ENCODE results near the gene FAM89B.

The FAM89B gene

DNA sequence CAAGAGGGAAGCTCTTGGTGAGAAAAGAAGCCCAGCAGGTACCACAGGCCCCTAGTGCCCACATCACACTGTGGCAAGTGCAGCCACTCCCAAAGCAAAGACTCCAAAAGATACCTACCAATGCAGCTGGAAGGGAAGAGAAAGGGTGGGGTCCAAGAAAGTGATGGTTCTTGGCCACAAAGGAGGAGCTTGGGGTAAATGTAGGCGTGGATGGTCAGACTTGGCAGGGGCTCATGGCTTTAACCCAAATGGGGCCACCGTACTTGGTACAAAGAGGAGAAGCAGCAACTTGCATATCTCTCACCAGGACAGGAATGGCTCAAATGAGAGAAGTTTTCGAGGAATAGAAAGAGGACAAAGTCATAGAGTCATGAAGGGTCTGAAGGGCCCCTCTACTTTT, 36.9 kb downstream of the FAM89B start:
- no peak for DNase-seq (ENCODE audit: insufficient read length, low spot score)
- FAIRE-seq, result no peak

DNA sequence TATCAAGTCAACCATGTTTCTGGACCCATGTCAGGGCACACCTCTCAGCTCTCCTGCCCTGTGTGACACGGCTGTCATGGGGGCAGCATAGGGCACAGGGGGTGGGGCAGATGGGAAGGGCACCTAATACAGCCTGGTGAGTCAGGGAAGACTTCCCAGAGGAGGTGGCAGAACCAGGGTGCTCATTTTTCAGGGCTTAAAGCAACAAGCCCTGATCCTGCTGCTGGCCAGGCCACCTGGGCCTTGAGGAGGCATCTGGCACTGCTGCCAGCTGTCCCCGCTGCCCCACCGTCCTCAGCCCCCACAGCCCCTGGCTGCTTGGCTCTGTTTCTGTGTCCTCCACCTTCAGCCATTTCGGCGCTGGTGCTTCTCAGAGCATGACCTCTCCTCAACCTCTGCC, 37.3 kb downstream of the FAM89B start:
- DNase-seq (ENCODE audit: insufficient read length, low spot score) (no peak), FAIRE-seq (no peak)

DNA sequence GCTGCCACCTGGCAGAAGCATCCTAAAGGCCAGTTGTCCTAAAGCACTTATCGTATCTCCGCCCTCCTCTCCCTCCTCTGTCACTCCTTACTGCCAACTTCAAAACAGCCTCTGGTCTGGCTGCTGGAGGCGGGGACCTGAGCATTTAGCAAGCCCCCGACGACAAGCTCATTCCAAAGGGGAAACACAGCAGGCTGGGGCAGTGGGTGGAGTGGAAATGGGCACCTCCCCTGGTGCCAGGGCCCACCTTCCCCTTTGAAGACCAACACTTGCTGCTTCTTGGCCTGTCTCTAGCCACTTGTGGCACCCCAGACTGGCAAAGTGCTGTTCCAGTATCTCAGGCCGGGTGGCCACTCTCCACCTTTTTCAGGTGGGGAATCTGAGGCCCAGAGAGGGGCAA, 38.1 kb downstream of the FAM89B start:
- no peak for DNase-seq (ENCODE audit: insufficient read length, low spot score)
- no peak for FAIRE-seq

DNA sequence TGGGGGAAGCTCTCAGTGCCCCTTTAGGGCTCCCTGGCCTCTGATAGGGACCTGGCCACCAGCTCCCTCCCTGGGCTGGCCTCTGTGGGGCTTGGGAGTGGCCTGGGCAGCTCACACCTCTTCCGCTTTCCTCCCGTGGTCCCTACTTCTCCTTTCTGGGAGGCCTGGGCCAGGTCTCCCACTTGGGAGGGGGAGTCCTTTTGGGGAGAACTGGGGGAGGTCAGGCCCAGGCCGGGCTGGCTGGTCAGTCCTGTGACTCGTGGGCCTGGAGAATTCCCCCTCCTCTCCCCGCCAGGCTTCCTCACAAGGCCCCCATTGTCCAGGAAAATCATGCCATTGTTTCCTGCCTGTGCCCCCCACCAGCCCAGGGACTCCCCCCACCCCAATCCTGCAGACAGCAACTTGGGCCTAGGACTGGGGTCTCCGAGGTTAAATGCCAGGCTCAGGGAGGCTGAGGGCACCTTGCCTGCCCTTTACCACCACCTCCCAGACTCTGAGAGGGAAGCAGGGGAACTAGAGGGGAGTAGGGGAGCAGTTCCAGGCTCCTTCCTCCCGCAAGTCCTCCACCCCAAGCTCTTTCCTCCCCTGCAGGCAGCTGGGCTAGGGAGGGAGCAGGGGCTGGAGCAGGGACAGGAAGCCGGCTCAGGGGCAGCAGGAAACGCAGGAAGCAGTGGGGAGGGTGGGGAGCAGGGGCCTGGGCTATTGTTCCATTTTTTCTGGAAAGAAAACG, 38.9 kb downstream of the FAM89B start:
- DNase-seq (ENCODE audit: insufficient read length, low spot score) (no peak), FAIRE-seq (no peak)

DNA sequence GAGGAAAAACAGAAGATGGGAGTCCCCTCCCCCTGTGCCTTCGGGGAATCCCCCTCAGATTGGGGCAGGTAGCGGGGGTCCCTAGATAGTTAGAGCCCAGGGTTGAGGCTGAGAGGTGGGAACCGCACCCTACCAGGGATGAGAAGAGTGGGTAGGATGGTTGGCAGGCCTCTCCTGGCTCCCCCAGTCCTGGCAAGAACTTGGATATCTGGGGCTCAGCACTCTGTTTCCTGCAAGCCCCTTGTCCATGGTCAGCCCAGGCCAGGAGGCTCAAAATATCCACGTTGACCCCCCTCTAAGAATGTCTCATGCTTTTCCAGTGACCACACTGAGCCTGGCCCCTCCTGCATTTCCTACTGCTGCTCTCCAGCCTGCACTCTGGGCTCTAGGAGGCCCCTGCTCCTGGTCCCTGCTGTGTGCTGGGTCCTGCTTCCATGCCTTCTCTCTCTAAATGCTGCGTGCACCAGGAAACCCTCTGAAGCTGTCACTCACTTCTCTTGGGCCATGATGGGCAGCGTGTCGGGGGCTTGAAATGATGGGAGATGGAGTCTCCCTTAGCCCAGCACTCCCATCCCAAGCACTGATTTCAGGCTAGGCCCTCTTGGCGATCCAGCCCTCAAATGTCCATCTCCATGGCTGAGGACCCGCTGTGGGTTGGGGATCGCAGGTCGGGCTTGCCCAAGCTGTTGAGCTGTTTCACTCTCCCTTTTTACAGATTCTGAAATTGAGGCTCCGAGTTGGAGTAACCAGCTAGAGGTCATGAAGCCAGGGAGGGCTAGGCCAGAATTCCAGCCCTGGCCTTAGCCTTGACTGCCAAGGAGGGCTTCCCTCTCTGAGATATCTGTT, 39.6 kb downstream of the FAM89B start:
- DNase-seq (ENCODE audit: insufficient read length, low spot score) (no peak), FAIRE-seq (no peak)

DNA sequence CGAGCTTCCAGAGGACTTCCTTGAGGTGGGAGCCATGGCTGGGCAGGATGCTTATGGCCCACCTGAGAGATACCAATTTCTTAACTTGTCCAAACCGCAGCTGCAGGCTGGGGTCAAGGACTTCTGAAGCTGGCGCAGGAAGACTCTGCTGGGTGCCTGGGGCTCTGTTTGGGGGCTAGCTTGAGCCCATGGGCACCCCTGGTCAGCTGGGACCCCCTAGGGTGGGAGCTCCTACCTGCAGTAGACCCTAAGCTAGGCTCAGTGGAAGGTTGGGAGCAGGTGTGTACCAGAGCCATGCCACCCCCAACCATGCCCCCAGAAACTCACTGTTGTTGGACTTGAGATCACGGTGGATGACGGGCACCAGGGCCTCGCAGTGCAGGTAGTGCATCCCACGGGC, 40.4 kb downstream of the FAM89B start:
- no peak for FAIRE-seq

DNA sequence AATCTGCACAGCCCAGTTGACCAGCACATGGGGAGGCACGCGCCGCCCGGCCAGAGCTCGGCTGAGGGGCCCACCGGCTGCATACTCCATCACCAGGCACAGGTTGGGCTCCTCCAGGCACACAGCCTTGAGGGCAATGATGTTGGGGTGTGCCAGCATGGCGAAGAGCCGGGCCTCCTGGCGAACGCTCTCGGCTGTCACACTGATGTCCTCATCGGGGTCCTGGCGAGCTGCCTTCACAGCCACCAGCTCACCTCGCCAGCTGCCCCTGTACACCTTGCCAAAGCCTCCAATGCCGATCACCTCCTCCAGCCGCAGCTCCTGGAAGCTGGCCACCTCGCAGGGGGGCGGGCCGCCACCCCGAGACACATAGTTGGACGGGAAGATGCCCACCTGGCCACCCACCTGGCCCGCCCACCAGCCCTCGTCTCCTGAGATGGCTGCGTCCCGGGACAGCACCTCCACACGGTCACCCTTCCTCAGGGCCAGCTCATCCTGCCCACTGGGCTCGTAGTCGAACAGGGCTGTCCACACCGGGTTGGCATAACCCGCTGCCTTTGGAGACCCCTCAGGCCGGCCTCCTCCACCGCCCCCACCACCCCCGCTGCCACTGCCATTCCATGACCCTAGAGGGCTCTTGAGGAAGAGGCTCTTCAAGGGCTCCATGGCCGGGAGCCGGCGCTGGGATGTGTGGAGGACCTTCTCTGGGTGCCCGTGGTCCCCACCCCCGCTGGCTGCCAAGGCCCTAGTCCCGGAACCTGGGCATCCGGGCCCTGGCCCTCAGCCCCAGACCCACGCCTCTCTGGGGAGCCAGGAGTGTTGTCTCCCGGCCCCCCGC, 41.0 kb downstream of the FAM89B start:
- DNase-seq (ENCODE audit: insufficient read length, low spot score) (no peak), FAIRE-seq (no peak)

More for the DNA sequence above, 40.4 kb downstream of the FAM89B start:
- DNase-seq (ENCODE audit: insufficient read length, low spot score), result no peak

DNA sequence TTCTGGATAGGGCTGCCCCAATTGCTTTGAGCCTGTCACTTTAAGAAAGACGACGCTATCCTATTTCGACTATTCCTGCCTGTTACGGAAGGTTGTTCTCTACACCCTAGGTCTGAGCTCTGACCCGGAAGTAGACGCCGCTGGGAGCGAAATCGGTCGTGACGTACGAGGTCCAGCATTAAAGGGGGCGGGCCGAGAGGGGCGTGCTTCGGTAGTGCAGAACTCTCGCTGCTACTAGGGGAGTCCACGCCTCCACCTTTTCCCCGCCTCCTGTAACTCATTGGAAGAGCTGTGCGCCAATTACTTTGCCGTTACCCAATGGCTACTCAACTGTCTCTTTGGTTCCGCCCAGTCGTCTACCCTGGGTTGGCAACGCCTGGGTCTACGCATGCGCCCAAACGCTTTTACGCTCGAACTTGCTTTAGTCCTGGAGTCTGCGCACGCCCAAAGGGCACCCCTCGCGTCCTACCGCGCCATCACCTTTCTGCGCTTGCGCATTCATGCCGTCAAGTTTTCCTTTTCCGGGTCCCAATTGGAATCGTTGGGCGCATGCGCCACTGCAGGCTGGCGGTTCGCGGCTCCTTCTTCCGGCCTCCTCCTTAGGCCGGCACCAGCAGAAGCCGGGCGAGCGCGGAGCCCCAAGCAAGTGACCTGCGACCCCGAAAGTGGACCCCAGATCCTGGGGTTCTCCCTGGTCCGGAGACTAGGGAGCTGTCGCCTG, 43.1 kb downstream of the FAM89B start, which contains the start of gene PCNX3:
Gene PCNX3 (plus strand): TSS at position 548 of the 721 bp plus-strand sequence. CDS start 536 bp downstream, outside the sequence.
- DNase-seq (ENCODE audit: insufficient read length, low spot score) (peak; percentile 99), FAIRE-seq (peak; percentile 100)

DNA sequence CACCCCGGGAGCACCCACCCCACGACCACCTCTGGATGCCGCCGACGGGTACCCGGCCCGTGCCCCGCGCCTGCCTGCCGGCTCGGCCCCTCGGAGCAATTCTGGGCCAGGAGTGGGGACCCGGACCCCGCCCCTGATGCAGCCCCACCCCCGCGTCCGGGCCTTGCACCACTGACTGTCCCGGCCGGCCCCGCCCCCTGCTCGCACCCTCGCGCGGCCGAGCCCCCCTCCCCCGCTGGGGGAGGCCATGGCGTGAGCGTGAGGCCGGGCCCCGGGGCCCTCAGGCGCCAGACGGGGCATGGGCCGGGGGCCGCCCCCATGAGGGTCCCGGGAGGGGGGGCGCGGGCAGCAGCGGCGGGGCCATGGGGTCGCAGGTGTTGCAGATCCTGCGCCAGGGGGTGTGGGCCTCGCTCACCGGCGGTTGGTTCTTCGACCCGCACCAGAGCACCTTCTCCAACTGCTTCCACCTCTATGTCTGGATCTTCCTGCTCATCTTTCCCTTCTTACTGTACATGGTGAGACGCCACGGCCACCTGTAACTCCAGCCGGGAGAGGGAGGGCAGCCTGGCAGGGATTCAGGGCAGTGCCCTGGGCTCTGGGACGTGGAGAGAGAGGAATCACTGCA, 43.7 kb downstream of the FAM89B start:
- peak; percentile 71 for DNase-seq (ENCODE audit: insufficient read length, low spot score)
- no peak for FAIRE-seq

DNA sequence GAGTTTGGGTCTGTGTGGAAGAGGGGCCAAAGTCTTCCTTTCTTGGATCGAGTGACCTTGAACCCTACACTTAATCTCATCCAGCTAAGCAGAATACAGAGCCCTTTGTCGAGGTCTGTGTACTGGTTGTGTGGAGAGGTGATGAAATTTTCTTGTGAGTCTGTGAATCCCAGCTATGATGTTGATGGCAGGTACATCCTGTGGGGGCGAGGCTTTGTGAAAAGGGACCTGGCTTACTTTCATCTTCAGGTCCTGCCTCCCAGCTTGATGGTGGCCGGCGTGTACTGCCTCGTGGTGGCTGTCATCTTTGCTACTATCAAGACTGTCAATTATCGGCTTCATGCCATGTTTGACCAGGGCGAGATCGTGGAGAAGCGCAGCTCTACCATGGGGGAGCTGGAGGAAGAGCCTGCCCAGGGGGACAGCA, 44.2 kb downstream of the FAM89B start:
- FAIRE-seq (no peak), DNase-seq (ENCODE audit: insufficient read length, low spot score) (no peak)

DNA sequence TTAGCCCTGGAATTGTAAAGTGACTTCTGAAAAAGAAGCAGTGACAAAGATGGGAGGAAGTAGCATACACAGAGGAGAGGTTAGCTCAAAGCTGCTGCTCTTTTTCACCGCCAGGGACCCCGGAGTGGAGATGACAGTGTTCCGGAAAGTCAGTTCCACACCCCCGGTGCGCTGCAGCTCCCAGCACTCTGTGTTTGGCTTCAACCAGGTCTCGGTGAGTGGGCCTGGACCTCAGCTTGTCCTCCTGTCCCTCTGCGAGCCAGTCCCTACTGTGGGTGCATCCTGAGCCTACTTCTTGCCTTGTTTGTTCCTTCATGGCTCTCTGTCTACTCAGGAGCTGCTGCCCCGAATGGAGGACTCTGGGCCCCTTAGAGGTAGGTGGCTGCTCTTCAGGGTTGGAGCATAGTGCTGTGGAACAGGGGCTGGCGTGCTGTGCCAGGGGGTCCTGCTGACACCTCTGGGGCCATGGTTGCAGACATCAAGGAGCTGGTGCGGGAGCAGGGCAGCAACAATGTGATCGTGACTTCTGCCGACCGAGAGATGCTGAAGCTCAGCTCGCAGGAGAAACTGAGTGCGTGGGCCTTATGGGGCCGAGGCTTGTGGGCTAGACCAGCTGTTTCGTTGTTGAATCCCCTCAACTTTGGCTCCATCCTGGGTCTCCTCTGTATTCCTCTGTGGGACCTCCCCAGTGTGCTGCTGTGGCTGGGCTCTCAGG, 45.0 kb downstream of the FAM89B start:
- FAIRE-seq, result no peak

DNA sequence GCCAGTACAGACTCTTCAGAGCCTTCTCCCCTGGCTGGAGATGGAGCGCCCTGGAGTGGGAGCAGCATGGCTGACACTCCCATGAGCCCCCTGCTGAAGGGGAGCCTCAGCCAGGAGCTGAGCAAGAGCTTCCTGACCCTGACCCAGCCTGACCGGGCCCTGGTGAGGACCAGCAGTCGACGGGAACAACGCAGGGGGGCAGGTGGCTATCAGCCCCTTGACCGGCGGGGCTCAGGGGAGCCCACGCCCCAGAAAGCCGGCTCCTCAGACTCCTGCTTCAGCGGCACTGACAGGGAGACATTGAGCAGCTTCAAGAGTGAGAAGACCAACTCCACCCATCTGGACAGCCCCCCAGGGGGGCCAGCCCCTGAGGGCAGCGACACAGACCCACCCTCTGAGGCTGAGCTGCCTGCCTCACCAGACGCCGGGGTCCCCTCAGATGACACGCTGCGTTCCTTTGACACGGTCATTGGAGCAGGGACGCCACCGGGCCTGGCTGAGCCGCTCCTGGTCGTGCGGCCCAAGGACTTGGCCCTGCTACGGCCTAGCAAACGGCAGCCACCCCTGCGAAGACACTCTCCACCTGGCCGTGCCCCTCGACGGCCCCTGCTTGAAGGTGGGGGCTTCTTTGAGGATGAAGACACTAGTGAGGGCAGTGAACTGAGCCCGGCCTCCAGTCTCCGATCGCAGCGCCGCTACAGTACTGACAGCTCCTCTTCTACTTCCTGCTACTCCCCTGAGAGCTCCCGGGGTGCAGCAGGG, 45.8 kb downstream of the FAM89B start:
- DNase-seq (ENCODE audit: insufficient read length, low spot score) (no peak), FAIRE-seq (no peak)

More for the DNA sequence above, 45.0 kb downstream of the FAM89B start:
- no peak for DNase-seq (ENCODE audit: insufficient read length, low spot score)

DNA sequence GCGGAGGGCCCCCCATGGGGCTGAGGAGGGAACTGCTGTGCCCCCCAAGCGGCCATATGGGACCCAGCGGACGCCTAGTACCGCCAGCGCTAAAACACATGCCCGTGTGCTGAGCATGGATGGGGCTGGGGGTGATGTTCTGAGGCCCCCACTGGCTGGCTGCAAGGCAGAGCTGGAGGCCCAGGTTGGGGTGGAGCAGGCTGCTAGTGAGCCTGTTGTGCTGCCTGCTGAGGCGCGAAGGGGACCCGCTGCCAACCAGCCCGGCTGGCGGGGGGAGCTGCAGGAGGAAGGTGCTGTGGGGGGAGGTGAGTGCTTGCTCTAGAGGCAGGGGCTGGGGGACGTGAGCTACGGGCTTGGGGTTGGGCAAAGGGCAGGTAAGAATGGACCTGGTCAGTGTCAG, 46.4 kb downstream of the FAM89B start:
- DNase-seq (ENCODE audit: insufficient read length, low spot score) (no peak), FAIRE-seq (no peak)

DNA sequence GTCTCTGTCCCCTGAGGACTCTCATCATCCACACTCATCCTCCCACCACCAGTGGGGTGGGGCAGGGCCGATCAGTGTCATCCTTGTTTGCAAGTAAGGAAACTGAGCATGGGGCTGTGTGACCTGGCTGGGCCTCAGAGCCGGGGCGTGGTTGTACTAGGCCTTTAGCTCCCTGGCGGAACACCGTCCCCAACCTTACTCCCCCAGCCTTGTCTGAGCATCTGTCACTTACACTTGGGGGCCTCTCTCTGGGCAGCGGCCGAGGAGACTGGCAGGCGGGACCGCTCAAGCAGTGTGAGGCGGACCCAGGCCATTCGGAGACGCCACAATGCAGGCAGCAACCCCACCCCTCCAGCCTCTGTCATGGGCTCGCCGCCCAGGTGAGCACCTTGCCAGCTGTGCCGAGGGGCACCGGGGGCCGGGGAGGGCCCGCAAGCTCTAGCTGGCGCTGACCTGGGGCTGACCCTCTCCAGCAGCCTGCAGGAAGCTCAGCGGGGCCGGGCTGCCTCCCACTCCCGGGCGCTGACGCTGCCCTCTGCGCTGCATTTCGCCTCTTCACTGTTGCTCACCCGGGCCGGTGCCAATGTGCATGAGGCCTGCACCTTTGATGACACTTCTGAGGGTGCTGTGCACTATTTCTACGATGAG, 47.1 kb downstream of the FAM89B start:
- no peak for FAIRE-seq
- no peak for DNase-seq (ENCODE audit: insufficient read length, low spot score)

DNA sequence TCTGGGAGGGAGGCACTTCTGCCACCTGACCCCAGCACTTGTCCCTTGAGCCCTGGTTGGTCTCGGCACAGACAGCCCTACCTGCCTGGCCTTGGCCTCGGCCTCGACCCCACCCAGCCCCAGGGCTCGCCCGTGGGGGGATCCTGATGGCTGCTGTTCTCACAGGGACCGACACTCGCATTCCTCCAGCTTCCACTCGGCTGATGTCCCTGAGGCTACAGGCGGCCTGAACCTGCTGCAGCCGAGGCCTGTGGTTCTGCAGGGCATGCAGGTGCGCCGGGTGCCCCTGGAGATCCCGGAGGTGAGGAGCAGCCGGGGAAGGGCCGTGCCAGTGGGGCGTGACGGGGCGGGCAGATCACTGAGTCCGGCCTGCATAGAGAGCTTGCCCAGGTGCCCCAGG, 48.3 kb downstream of the FAM89B start:
- no peak for DNase-seq (ENCODE audit: insufficient read length, low spot score)
- no peak for FAIRE-seq

DNA sequence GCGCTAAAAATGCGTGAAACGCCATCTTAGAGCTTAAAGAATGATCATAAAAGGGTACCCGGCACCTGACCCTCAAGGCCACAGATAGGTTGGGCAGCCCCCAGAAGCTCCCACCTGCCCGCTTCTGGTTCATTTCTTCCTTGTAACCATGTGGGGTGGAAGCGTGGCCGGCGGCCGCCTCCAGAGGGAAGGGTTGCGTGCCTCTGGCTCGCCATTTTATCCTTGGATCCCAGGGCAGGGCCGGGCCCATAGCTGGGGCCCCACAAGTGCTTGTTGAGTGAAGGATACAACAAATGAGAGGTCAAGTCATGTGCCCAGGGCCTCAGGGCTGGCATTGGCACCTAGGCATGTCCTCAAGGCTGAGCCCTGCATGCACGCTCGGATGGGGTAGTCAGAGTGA, 49.1 kb downstream of the FAM89B start:
- FAIRE-seq (no peak), DNase-seq (ENCODE audit: insufficient read length, low spot score) (no peak)

DNA sequence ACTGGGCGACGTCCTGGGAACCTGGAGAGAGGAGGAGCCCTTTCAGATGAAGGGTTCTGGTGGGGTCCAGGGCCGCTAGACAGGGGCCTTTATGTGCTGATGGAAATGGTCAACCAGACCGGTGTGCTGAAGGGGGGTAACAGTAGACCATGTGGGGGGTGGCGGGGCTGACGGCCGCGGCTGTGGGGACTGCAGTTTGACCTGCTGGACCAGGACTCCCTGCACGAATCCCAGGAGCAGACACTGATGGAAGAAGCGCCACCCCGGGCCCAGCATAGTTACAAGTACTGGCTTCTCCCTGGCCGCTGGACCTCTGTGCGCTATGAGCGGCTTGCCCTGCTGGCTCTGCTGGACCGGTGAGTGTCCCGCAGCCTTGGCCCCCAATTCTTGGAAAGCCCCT, 49.7 kb downstream of the FAM89B start:
- FAIRE-seq (no peak), DNase-seq (ENCODE audit: insufficient read length, low spot score) (no peak)

DNA sequence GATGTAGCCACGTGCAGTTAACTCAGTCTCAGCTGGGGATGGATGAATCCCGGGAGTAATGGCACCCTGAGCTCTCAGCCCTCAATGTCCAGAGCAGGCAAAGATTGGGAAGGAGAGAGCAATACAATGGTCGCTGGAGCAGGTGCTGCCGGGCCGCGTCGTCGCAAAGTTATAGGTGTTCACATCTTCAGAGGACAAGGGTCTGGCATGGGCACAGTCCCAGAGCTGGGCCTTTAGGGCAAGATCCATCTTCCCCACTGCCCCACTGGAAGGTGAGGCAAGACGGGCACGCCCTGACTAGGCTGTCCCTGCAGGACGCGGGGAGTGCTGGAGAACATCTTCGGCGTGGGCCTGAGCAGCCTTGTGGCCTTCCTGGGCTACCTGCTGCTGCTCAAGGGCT, 50.8 kb downstream of the FAM89B start:
- no peak for FAIRE-seq

More for the DNA sequence above, 50.8 kb downstream of the FAM89B start:
- DNase-seq (ENCODE audit: insufficient read length, low spot score), result no peak
